CD14-positive monocyte (primary cell): Measurements from ENCODE around the gene BBC3. TPM values are rescaled to one million over a fixed set of nuclear protein-coding genes. Genes with fewer than 3 reads are reported as not detected.

Source experiments
- DNase-seq, 3 donors: peaks; one replicate each; pipeline ENCODE4 v3.0.0-alpha.2; 2011 to 2022
- H2AFZ ChIP-seq: 2 replicates; pipeline ENCODE4 v1.6.0; 2012; ENCODE audit warnings: mild to moderate bottlenecking, low read depth, low read length, inconsistent platforms; ENCODE audit not compliant: insufficient read depth, poor library complexity, severe bottlenecking
- H3K27ac ChIP-seq, 2 donors: 1 replicate in 1 of 2; 2 replicates in 1 of 2; pipeline ENCODE4 v1.5.1; 2012 to 2013; ENCODE audit warnings: low read length in 2 of 2, control low read depth in 1 of 2, inconsistent platforms in 1 of 2, low read depth in 1 of 2, mild to moderate bottlenecking in 1 of 2
- H3K27me3 ChIP-seq, 2 donors: one replicate each; pipeline versions ENCODE4 v1.6.0 to v1.6.1; 2011 to 2013; ENCODE audit warnings: low read length in 2 of 2; ENCODE audit not compliant: control insufficient read depth in 2 of 2, insufficient read depth in 2 of 2
- H3K36me3 ChIP-seq, 2 donors: replicated peaks in 1 of 2; 1 replicate in 1 of 2; 2 replicates in 1 of 2; pipeline versions ENCODE4 v1.5.1 to v1.6.1; 2012 to 2013; ENCODE audit warnings: low read length in 2 of 2, control low read depth in 1 of 2, inconsistent platforms in 1 of 2, mild to moderate bottlenecking in 1 of 2; ENCODE audit not compliant: insufficient read depth in 2 of 2, control insufficient read depth in 1 of 2
- H3K4me1 ChIP-seq, 2 donors: 1 replicate in 1 of 2; 2 replicates in 1 of 2; pipeline versions ENCODE4 v1.5.1 to v1.6.1; 2012 to 2013; ENCODE audit warnings: low read length in 2 of 2, control low read depth in 1 of 2, inconsistent platforms in 1 of 2, mild to moderate bottlenecking in 1 of 2, moderate library complexity in 1 of 2; ENCODE audit not compliant: insufficient read depth in 2 of 2, control insufficient read depth in 1 of 2
- H3K4me2 ChIP-seq: replicated peaks from 2 replicates; pipeline ENCODE3; 2012; ENCODE audit warnings: low read length, moderate library complexity, mild to moderate bottlenecking; ENCODE audit not compliant: poor library complexity, severe bottlenecking; ENCODE audit errors: extremely low read depth
- H3K4me3 ChIP-seq, 3 experiments: fragments of 200-600 bp in 1 of 3; sonication (generic) in 1 of 3; replicated peaks in 1 of 3; 1 replicate in 2 of 3; 2 replicates in 1 of 3; pipeline ENCODE4 v1.5.1; 2011 to 2013; ENCODE audit warnings: low read length in 3 of 3, mild to moderate bottlenecking in 3 of 3, control low read depth in 2 of 3, low read depth in 2 of 3, inconsistent platforms in 1 of 3, moderate library complexity in 1 of 3
- H3K79me2 ChIP-seq: 2 replicates; pipeline ENCODE4 v1.6.0; 2012; ENCODE audit warnings: mild to moderate bottlenecking, control low read depth, inconsistent platforms, low read length, moderate library complexity; ENCODE audit not compliant: insufficient read depth
- H3K9ac ChIP-seq: 2 replicates; pipeline ENCODE4 v1.6.0; 2017; ENCODE audit warnings: low read length, mild to moderate bottlenecking; ENCODE audit not compliant: insufficient read depth, poor library complexity, severe bottlenecking
- H3K9me3 ChIP-seq, 2 donors: replicated peaks in 1 of 2; 1 replicate in 1 of 2; 2 replicates in 1 of 2; pipeline versions ENCODE4 v1.5.1 to v1.6.1; 2012 to 2013; ENCODE audit warnings: low read length in 2 of 2, control low read depth in 1 of 2; ENCODE audit not compliant: control insufficient read depth in 1 of 2, insufficient read depth in 1 of 2
- H4K20me1 ChIP-seq: 2 replicates; pipeline ENCODE4 v1.6.0; 2012; ENCODE audit warnings: mild to moderate bottlenecking, low read length, control low read depth, moderate library complexity; ENCODE audit not compliant: insufficient read depth
- H3K27ac Mint-ChIP-seq, 7 donors: one replicate each; pipeline ENCODE4 v1.8.0; 2020; ENCODE audit warnings: mild to moderate bottlenecking in 7 of 7, mixed read lengths in 7 of 7, moderate library complexity in 6 of 7, inconsistent platforms in 2 of 7
- H3K27me3 Mint-ChIP-seq, 3 donors: one replicate each; pipeline ENCODE4 v1.8.0; 2021 to 2022; ENCODE audit warnings: low read depth in 3 of 3, mild to moderate bottlenecking in 3 of 3, mixed read lengths in 3 of 3, moderate library complexity in 3 of 3, inconsistent platforms in 1 of 3
- H3K36me3 Mint-ChIP-seq, 2 donors: one replicate each; pipeline ENCODE4 v1.8.0; 2020; ENCODE audit warnings: mixed read lengths in 2 of 2, inconsistent platforms in 1 of 2, mild to moderate bottlenecking in 1 of 2
- H3K4me1 Mint-ChIP-seq: one replicate; pipeline ENCODE4 v1.8.0; 2020; ENCODE audit warnings: mild to moderate bottlenecking, mixed read lengths
- H3K4me3 Mint-ChIP-seq, 2 donors: one replicate each; pipeline ENCODE4 v1.8.0; 2020; ENCODE audit warnings: mild to moderate bottlenecking in 2 of 2, mixed read lengths in 2 of 2, moderate library complexity in 1 of 2
- H3K9me3 Mint-ChIP-seq, 7 donors: one replicate each; pipeline ENCODE4 v1.8.0; 2020 to 2022; ENCODE audit warnings: mixed read lengths in 7 of 7, mild to moderate bottlenecking in 6 of 7, moderate library complexity in 6 of 7, inconsistent platforms in 2 of 7
- CTCF ChIP-seq: fragments of 200-600 bp; IDR thresholded peaks from one replicate; pipeline ENCODE4 v1.8.0; 2022; ENCODE audit warnings: antibody characterized with exemption, mild to moderate bottlenecking
- WGBS: methylation state at CpG from one replicate; pipeline ENCODE4 v1.1.5; 2013; ENCODE audit warnings: missing lambda C conversion rate; ENCODE audit not compliant: insufficient coverage; 5-methylcytosine and 5-hydroxymethylcytosine counted together
- intact Hi-C, 2 donors: fragments of 100-400 bp; cut with micrococcal nuclease; formaldehyde crosslinking; loops; one replicate each; pipeline versions ENCODE4 v1.15.0 to v1.15.1; 2023
- polyA plus RNA-seq, 3 donors: library from polyadenylated mRNA; depleted of rRNA in 1 of 3; unstranded in 2 of 3; stranded (reverse) in 1 of 3; fragments of 300-500 nt in 2 of 3; fragments of >200 nt in 1 of 3; fragmentation: Illumina TruSeq in 2 of 3; gene quantifications; 1 replicate in 2 of 3; 2 replicates in 1 of 3; pipeline ENCODE4 v1.2.3, GENCODE V29; 2012 to 2021

BBC3 gene
- polyA plus RNA-seq, 3 donors: 2.5 to 17.4 (median 4.8) TPM

GRCh38 chr19:47267350-47267759 lies 36.4 kb upstream of the BBC3 start:
- Histone ChIP-seq H3K27ac (no peak overlapping the region), H3K9ac (no peak overlapping the region), H3K4me2 (no peak overlapping the region), H3K4me1 (peaks cover under 1 to 9% of the 10 kb centered on the region in 2 donors), H3K27me3 (no peaks in the 10 kb centered on the region), H4K20me1 (peaks cover 8% of the 10 kb centered on the region), H3K36me3 (peaks cover 70 to 78% of the 10 kb centered on the region in 2 donors), H3K9me3 (no peaks in the 10 kb centered on the region), H3K79me2 (no peaks in the 10 kb centered on the region), H3K4me3 (no peak overlapping the region), H2AFZ (no peak overlapping the region)
- peaks cover 64 to 89% of the 10 kb centered on the region in 2 donors for H3K36me3 Mint-ChIP-seq
- H3K9me3 Mint-ChIP-seq: no peaks in the 10 kb centered on the region
- no peaks in the 10 kb centered on the region for H3K27me3 Mint-ChIP-seq
- DNase-seq: no peak
- H3K27ac Mint-ChIP-seq: peak overlapping the region in 2 of 7 donors; percentile 12 to 36
- peaks cover 9% of the 10 kb centered on the region for H3K4me1 Mint-ChIP-seq
- intact Hi-C loops: no loop called here
- H3K4me3 Mint-ChIP-seq: no peak overlapping the region
- WGBS: 94% methylated on average over 9 of the region's 14 CpGs
- TF ChIP-seq CTCF: no peak

- H3K4me3 Mint-ChIP-seq: no peak overlapping the region
- Histone ChIP-seq H3K27me3 (no peaks in the 10 kb centered on the region), H3K4me2 (no peak overlapping the region), H3K4me1 (peaks cover 0 to under 1% of the 10 kb centered on the region in 2 donors), H3K79me2 (no peaks in the 10 kb centered on the region), H3K36me3 (peaks cover 71 to 83% of the 10 kb centered on the region in 2 donors), H3K4me3 (no peak overlapping the region), H3K27ac (no peak overlapping the region), H3K9me3 (no peaks in the 10 kb centered on the region), H2AFZ (no peak overlapping the region), H3K9ac (no peak overlapping the region), H4K20me1 (peaks cover 10% of the 10 kb centered on the region)
- no peaks in the 10 kb centered on the region for H3K27me3 Mint-ChIP-seq
- H3K27ac Mint-ChIP-seq: peak overlapping the region in 1 of 7 donors; percentile 41
- intact Hi-C loops: no loop called here
- peaks cover 67 to 88% of the 10 kb centered on the region in 2 donors for H3K36me3 Mint-ChIP-seq
- WGBS: 96% methylated on average over 21 of the region's 21 CpGs
- DNase-seq: no peak
- no peaks in the 10 kb centered on the region for H3K9me3 Mint-ChIP-seq
- TF ChIP-seq CTCF: no peak
- H3K4me1 Mint-ChIP-seq: peaks cover 5% of the 10 kb centered on the region
These were observed 35.5 kb upstream of the BBC3 start for GRCh38 chr19:47266401-47266941.
